CD4-positive, alpha-beta memory T cell (primary cell): ENCODE measurements around the gene C10orf143. TPM values are rescaled to one million over a fixed set of nuclear protein-coding genes. Genes with fewer than 3 reads are reported as not detected.
A peak's percentile ranks its signal among the peaks of the same experiment; 100 is the strongest.
"Not testable (repeated sequence)": the region's sequence is repeated elsewhere in the genome, so short reads cannot be mapped to it uniquely, and the experiment has no call there.

Experiments
- CTCF ChIA-PET: fragments of 350-600 bp; sonication (Branson Sonifier 250); formaldehyde crosslinking; loops from one replicate; lab custom pipeline; 2021; ENCODE audit warnings: inconsistent platforms; ENCODE audit not compliant: partially characterized antibody; lab: Charles Lee
- POLR2A ChIA-PET: fragments of 350-600 bp; sonication (Branson Sonifier 250); formaldehyde crosslinking; loops from one replicate; lab custom pipeline; 2021; ENCODE audit not compliant: partially characterized antibody; lab: Charles Lee
- DNase-seq, 5 donors: peaks; one replicate each; pipeline versions ENCODE4 v3.0.0 to v3.0.0-alpha.2; 2020 to 2022; ENCODE audit warnings: mixed read lengths in 1 of 5
- H3K27ac ChIP-seq: one replicate; pipeline ENCODE4 v1.7.0; 2013; ENCODE audit warnings: low read depth, low read length
- H3K27me3 ChIP-seq: 2 replicates; pipeline ENCODE4 v1.7.0; 2013; ENCODE audit warnings: mild to moderate bottlenecking, low read length, moderate library complexity; ENCODE audit not compliant: insufficient read depth
- H3K36me3 ChIP-seq: 2 replicates; pipeline ENCODE4 v1.7.0; 2013; ENCODE audit warnings: mild to moderate bottlenecking, low read length, moderate library complexity; ENCODE audit not compliant: insufficient read depth
- H3K4me1 ChIP-seq: 2 replicates; pipeline ENCODE4 v1.7.0; 2013; ENCODE audit warnings: mild to moderate bottlenecking, low read length, moderate library complexity; ENCODE audit not compliant: insufficient read depth
- H3K4me3 ChIP-seq, 2 donors: one replicate each; pipeline ENCODE4 v1.7.0; 2013; ENCODE audit warnings: low read length in 2 of 2, mild to moderate bottlenecking in 1 of 2
- H3K9me3 ChIP-seq, 2 donors: one replicate each; pipeline ENCODE4 v1.7.0; 2013; ENCODE audit warnings: low read length in 2 of 2, control low read depth in 1 of 2; ENCODE audit not compliant: control insufficient read depth in 1 of 2
- H3K27ac Mint-ChIP-seq, 7 donors: one replicate each; pipeline ENCODE4 v1.8.0; 2020 to 2021; ENCODE audit warnings: mixed read lengths in 7 of 7, mild to moderate bottlenecking in 6 of 7, inconsistent platforms in 3 of 7, moderate library complexity in 3 of 7
- H3K27me3 Mint-ChIP-seq, 2 donors: one replicate each; pipeline ENCODE4 v1.8.0; 2020 to 2021; ENCODE audit warnings: mixed read lengths in 2 of 2
- H3K36me3 Mint-ChIP-seq, 2 donors: one replicate each; pipeline ENCODE4 v1.8.0; 2020 to 2021; ENCODE audit warnings: mixed read lengths in 2 of 2, inconsistent platforms in 1 of 2, mild to moderate bottlenecking in 1 of 2
- H3K4me1 Mint-ChIP-seq, 4 donors: one replicate each; pipeline ENCODE4 v1.8.0; 2020 to 2021; ENCODE audit warnings: mixed read lengths in 4 of 4, mild to moderate bottlenecking in 1 of 4
- H3K4me3 Mint-ChIP-seq, 8 donors: one replicate each; pipeline ENCODE4 v1.8.0; 2020 to 2021; ENCODE audit warnings: mixed read lengths in 8 of 8, mild to moderate bottlenecking in 7 of 8, moderate library complexity in 6 of 8, inconsistent platforms in 3 of 8
- H3K9me3 Mint-ChIP-seq, 8 donors: one replicate each; pipeline ENCODE4 v1.8.0; 2020 to 2021; ENCODE audit warnings: mixed read lengths in 8 of 8, mild to moderate bottlenecking in 5 of 8, inconsistent platforms in 3 of 8, moderate library complexity in 1 of 8
- intact Hi-C: fragments of 100-400 bp; cut with micrococcal nuclease; formaldehyde crosslinking; loops from one replicate; pipeline ENCODE4 v1.15.1; 2023
- polyA plus RNA-seq, 2 donors: library from polyadenylated mRNA; unstranded; fragments of 300-500 nt; fragmentation: Illumina TruSeq; gene quantifications; one replicate each; pipeline ENCODE4 v1.2.3, GENCODE V29; 2021
- total RNA-seq, 2 experiments: library from RNA; stranded (reverse); gene quantifications; one replicate each; pipeline ENCODE4 v1.2.3, GENCODE V29; 2021

C10orf143 gene
- total and polyA plus RNA-seq, 4 experiments from 2014 or later: 9.2 to 33.9 (median 14.0) TPM

- H3K36me3 ChIP-seq: no peaks in the 10 kb centered on the region
- no peak overlapping the region for H3K27ac Mint-ChIP-seq
- no peak overlapping the region for H3K27ac ChIP-seq
- H3K4me3 Mint-ChIP-seq: no peak overlapping the region
- intact Hi-C loops: loop anchor here (5.0 kb wide), 4 partner anchors 79 to 1081 kb away; partner anchors contain the start of gene EBF3
- H3K36me3 Mint-ChIP-seq: peaks cover 9% of the 10 kb centered on the region in 2 donors
- no peaks in the 10 kb centered on the region for H3K9me3 ChIP-seq
- no peaks in the 10 kb centered on the region for H3K27me3 Mint-ChIP-seq
- H3K4me1 Mint-ChIP-seq: peaks cover 31 to 52% (median 38%) of the 10 kb centered on the region in 4 donors
- DNase-seq: no peak
- H3K4me1 ChIP-seq: peaks cover 35% of the 10 kb centered on the region
- H3K27me3 ChIP-seq: no peaks in the 10 kb centered on the region
- ChIA-PET POLR2A (no interaction called here), CTCF (no interaction called here)
- no peak overlapping the region for H3K4me3 ChIP-seq
- peaks cover 0 to 15% (median 9%) of the 10 kb centered on the region in 8 donors for H3K9me3 Mint-ChIP-seq
These were observed 2.2 kb upstream of the C10orf143 start for GRCh38 chr10:130112821-130113220.

- ChIA-PET CTCF (interaction anchor here (1.2 to 3.5 kb wide), 5 partner anchors 12 to 68 kb away, joined by 5 to 60 read pairs (median 13); partner anchors contain the start of gene GLRX3), POLR2A (interaction anchor here (0.7 to 3.7 kb wide), 10 partner anchors 12 to 1924 kb away, joined by 3 to 178 read pairs (median 10); partner anchors contain the start of genes GLRX3 and MGMT)
- H3K4me1 ChIP-seq: peaks cover 45% of the 10 kb centered on the region
- H3K27me3 Mint-ChIP-seq: no peaks in the 10 kb centered on the region
- H3K36me3 Mint-ChIP-seq: peaks cover 3 to 12% of the 10 kb centered on the region in 2 donors
- H3K27ac Mint-ChIP-seq: peak overlapping the region; percentile 94 to 100 (median 99)
- intact Hi-C loops: loop anchor here (1.0 to 5.0 kb wide), 7 partner anchors 15 to 1080 kb away; partner anchors contain the start of genes EBF3 and MGMT
- no peaks in the 10 kb centered on the region for H3K36me3 ChIP-seq
- H3K4me3 Mint-ChIP-seq: peak overlapping the region; percentile 92 to 99 (median 98)
- DNase-seq: no peak
- peaks cover 0 to 7% (median 3%) of the 10 kb centered on the region in 8 donors for H3K9me3 Mint-ChIP-seq
- peaks cover 35 to 62% (median 46%) of the 10 kb centered on the region in 4 donors for H3K4me1 Mint-ChIP-seq
- no peaks in the 10 kb centered on the region for H3K9me3 ChIP-seq
- H3K27ac ChIP-seq: peak overlapping the region; percentile 87
- peak overlapping the region; percentile 72 to 87 for H3K4me3 ChIP-seq
- no peaks in the 10 kb centered on the region for H3K27me3 ChIP-seq
These were observed 1.2 kb upstream of the C10orf143 start for GRCh38 chr10:130111852-130112180.

- Mint-ChIP-seq H3K27ac (peak overlapping the region; percentile 94 to 100 (median 99)), H3K36me3 (peaks cover 2 to 13% of the 10 kb centered on the region in 2 donors), H3K4me1 (peaks cover 36 to 67% (median 51%) of the 10 kb centered on the region in 4 donors), H3K9me3 (peaks cover 0 to 6% (median 2%) of the 10 kb centered on the region in 8 donors), H3K4me3 (peak overlapping the region; percentile 92 to 99 (median 98)), H3K27me3 (no peaks in the 10 kb centered on the region)
- peaks cover 46% of the 10 kb centered on the region for H3K4me1 ChIP-seq
- ChIA-PET CTCF (interaction anchor here (0.9 to 3.5 kb wide), 8 partner anchors 13 to 644 kb away, joined by 3 to 60 read pairs (median 5); partner anchors contain the start of genes GLRX3 and MGMT), POLR2A (interaction anchor here (0.6 to 3.7 kb wide), 14 partner anchors 13 to 1923 kb away, joined by 3 to 178 read pairs (median 6); partner anchors contain the start of genes GLRX3 and MGMT)
- peak overlapping the region; percentile 87 for H3K27ac ChIP-seq
- intact Hi-C loops: loop anchor here (1.0 to 5.0 kb wide), 7 partner anchors 16 to 1079 kb away; partner anchors contain the start of genes EBF3 and MGMT
- H3K36me3 ChIP-seq: no peaks in the 10 kb centered on the region
- H3K27me3 ChIP-seq: no peaks in the 10 kb centered on the region
- H3K4me3 ChIP-seq: peak overlapping the region; percentile 72 to 87
- H3K9me3 ChIP-seq: no peaks in the 10 kb centered on the region
- peak; percentile 96 to 99 (median 97) for DNase-seq
These were observed 652 bp upstream of the C10orf143 start for GRCh38 chr10:130111113-130111851.

- H3K27me3 Mint-ChIP-seq: no peaks in the 10 kb centered on the region
- intact Hi-C loops: loop anchor here (1.0 to 5.0 kb wide), 6 partner anchors 26 to 1078 kb away; partner anchors contain the start of genes EBF3 and GLRX3
- no peaks in the 10 kb centered on the region for H3K27me3 ChIP-seq
- peaks cover 0 to 12% of the 10 kb centered on the region in 2 donors for H3K36me3 Mint-ChIP-seq
- peaks cover 0 to under 1% (median 0%) of the 10 kb centered on the region in 8 donors for H3K9me3 Mint-ChIP-seq
- peak overlapping the region; percentile 94 to 100 (median 99) for H3K27ac Mint-ChIP-seq
- peak overlapping the region; percentile 72 to 87 for H3K4me3 ChIP-seq
- H3K9me3 ChIP-seq: no peaks in the 10 kb centered on the region
- DNase-seq: peak; percentile 74 to 84 (median 82)
- H3K27ac ChIP-seq: peak overlapping the region; percentile 87
- CTCF ChIA-PET: interaction anchor here (0.8 to 3.5 kb wide), 17 partner anchors 8 to 1846 kb away, joined by 3 to 60 read pairs (median 3); partner anchors contain the start of gene GLRX3
- POLR2A ChIA-PET: interaction anchor here (0.8 to 3.7 kb wide), 12 partner anchors 9 to 1898 kb away, joined by 3 to 178 read pairs (median 8); partner anchors contain the start of genes GLRX3 and MGMT
- peak overlapping the region; percentile 92 to 99 (median 98) for H3K4me3 Mint-ChIP-seq
- peaks cover 34 to 72% (median 53%) of the 10 kb centered on the region in 4 donors for H3K4me1 Mint-ChIP-seq
- no peaks in the 10 kb centered on the region for H3K36me3 ChIP-seq
- H3K4me1 ChIP-seq: peaks cover 46% of the 10 kb centered on the region
These were observed 809 bp downstream of the C10orf143 start for GRCh38 chr10:130109796-130110245.

- no peaks in the 10 kb centered on the region for H3K9me3 Mint-ChIP-seq
- CTCF ChIA-PET: interaction anchor here (0.8 to 3.5 kb wide), 16 partner anchors 9 to 1845 kb away, joined by 3 to 60 read pairs (median 3); partner anchors contain the start of gene GLRX3
- H3K27ac ChIP-seq: no peak overlapping the region
- POLR2A ChIA-PET: interaction anchor here (0.8 to 3.7 kb wide), 9 partner anchors 8 to 1897 kb away, joined by 3 to 178 read pairs (median 8); partner anchors contain the start of genes GLRX3 and MGMT
- H3K4me1 ChIP-seq: peaks cover 46% of the 10 kb centered on the region
- H3K4me3 Mint-ChIP-seq: peak overlapping the region; percentile 56 to 98 (median 78)
- intact Hi-C loops: no loop called here
- no peak overlapping the region for H3K4me3 ChIP-seq
- H3K27ac Mint-ChIP-seq: peak overlapping the region in 6 of 7 donors; percentile 17 to 94 (median 74)
- no peaks in the 10 kb centered on the region for H3K27me3 Mint-ChIP-seq
- peaks cover 34 to 75% (median 53%) of the 10 kb centered on the region in 4 donors for H3K4me1 Mint-ChIP-seq
- peaks cover 0 to 17% of the 10 kb centered on the region in 2 donors for H3K36me3 Mint-ChIP-seq
- no peaks in the 10 kb centered on the region for H3K9me3 ChIP-seq
- DNase-seq: peak in 1 of 5 donors; percentile 45
- no peaks in the 10 kb centered on the region for H3K36me3 ChIP-seq
- no peaks in the 10 kb centered on the region for H3K27me3 ChIP-seq
These were observed 1.6 kb downstream of the C10orf143 start for GRCh38 chr10:130108934-130109604.

- ChIA-PET POLR2A (interaction anchor here (1.4 kb wide), 1 partner anchor 28 kb away, joined by 6 read pairs; the partner anchor contains the start of gene GLRX3), CTCF (interaction anchor here (1.2 kb wide), 1 partner anchor 14 kb away, joined by 3 read pairs; no protein-coding TSS in a partner anchor)
- H3K27me3 Mint-ChIP-seq, intact Hi-C loops, H3K9me3 Mint-ChIP-seq, H3K36me3 ChIP-seq, H3K27me3 ChIP-seq, H3K9me3 ChIP-seq, H3K4me3 ChIP-seq, H3K27ac ChIP-seq: not testable (repeated sequence)
- H3K36me3 Mint-ChIP-seq: peaks cover 0 to 20% of the 10 kb centered on the region in 2 donors
- H3K4me1 Mint-ChIP-seq: peaks cover 34 to 73% (median 52%) of the 10 kb centered on the region in 4 donors
- H3K4me1 ChIP-seq: peaks cover 46% of the 10 kb centered on the region
- DNase-seq: peak in 1 of 5 donors; percentile 70
- peak overlapping the region in 7 of 8 donors; percentile 64 to 83 (median 76) for H3K4me3 Mint-ChIP-seq
- peak overlapping the region; percentile 31 to 85 (median 69) for H3K27ac Mint-ChIP-seq
These were observed 2.5 kb downstream of the C10orf143 start for GRCh38 chr10:130108146-130108545.
